Measurements from ENCODE around the gene CXCR1.

CXCR1 gene

DNA sequence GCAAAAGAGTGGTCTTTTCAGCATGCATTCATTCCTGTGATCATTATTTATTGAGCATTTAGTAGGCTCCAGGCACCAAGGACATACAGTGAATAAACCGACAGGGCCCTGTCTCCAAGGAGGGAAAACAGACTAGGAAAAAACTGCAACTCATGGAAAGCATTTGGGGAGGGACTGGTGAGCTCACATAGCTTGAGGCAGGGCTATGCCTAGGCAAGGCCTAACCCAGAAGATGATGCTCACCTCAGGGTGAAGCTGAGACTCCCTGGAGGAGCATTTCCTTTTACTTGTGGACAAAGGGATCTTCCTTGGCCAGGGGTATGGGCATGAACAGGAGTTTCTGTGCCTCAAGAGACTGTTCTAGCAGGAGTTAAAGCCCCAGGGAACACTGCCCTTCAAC lies 3.9 kb downstream of the CXCR1 start:
- TF ChIP-seq CTCF (IDR thresholded peaks at IDR 0.05; ENCODE audit: borderline replicate concordance, insufficient read depth, low read depth, low read length) = no peak
- H3K4me3 ChIP-seq (ENCODE audit: low read depth, low read length) = no peak overlapping the region

GRCh38 chr2:218161644-218162043 lies 5.1 kb downstream of the CXCR1 start:
- no peak overlapping the region for H3K4me3 ChIP-seq (ENCODE audit: low read depth, low read length)
- TF ChIP-seq CTCF (IDR thresholded peaks at IDR 0.05; ENCODE audit: borderline replicate concordance, insufficient read depth, low read depth, low read length) = no peak

DNA sequence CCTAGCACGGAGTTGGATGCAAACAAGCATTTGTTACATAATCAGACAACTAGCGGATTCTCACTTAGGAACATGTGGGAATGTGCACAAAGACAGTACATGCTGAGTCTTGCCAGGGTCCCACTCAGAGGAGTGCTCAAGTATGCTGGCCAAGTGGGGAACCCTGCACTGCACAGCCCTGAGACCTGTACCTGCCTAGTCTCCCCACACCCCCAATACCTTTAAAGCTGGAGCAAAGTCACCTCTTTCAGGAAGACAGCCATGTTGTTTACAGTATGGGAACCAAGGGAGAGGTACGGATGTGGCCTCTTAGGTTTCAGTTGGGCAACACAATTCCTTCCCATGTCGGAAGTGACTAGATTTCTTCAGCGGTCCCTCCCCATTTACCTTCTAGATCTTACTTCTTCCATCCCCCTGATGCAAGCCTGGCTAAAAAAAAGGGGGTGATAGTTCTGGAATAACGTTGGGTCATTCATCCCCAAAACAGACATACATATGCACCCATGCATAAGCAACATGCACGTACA lies 10.7 kb downstream of the CXCR1 start:
- no peak overlapping the region for H3K4me3 ChIP-seq (ENCODE audit: low read depth, low read length)
- TF ChIP-seq CTCF (IDR thresholded peaks at IDR 0.05; ENCODE audit: borderline replicate concordance, insufficient read depth, low read depth, low read length) = no peak

GRCh38 chr2:218152777-218153176 lies 14.0 kb downstream of the CXCR1 start:
- TF ChIP-seq CTCF (IDR thresholded peaks at IDR 0.05; ENCODE audit: borderline replicate concordance, insufficient read depth, low read depth, low read length) = no peak
- H3K4me3 ChIP-seq (ENCODE audit: low read depth, low read length) = no peak overlapping the region

DNA sequence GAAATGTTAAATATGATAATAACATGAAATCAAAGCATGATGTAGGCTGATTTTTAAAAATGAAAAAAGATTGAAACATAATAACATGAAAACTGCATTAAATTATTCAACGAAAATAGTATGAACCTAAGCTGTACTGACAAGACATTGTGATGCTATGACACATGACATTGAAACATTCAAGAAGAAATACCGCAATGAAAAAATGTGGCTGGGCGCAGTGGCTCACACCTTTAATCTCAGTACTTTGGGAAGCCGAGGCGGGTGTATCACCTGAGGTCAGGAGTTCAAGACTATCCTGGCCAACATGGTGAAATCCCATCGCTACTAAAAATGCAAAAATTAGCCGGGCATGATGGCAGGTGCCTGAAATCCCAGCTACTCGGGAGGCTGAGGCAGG lies 14.6 kb downstream of the CXCR1 start:
- no peak for TF ChIP-seq CTCF (IDR thresholded peaks at IDR 0.05; ENCODE audit: borderline replicate concordance, insufficient read depth, low read depth, low read length)
- no peak overlapping the region for H3K4me3 ChIP-seq (ENCODE audit: low read depth, low read length)

DNA sequence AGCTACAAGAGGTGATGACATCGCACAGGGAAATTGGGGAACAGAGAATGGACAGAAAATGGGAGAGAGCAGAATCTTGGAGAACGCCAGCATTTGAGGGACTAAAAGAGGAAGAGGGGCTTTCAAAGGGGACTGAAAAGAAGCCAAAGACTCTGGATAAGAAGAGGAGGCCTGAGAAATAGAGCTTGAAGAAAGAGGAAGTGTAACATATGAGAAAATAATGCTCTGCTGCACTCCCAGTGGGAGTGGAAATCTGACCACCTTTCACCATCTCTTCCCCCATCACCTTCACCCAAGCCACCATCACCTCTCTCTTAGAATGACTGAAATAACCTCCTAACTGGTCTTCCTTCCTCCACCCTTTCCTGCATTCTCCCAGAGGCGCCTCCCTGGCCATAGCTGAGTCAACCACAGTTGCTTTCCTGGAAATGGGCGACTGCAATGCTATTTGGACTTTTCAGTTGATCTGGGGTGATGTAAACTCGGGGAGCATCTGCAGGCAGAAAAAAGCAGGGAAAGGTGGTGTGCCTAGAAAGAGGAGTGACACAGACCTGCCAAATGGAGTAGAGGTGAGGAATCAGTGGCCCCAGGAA lies 16.8 kb downstream of the CXCR1 start:
- no peak overlapping the region for H3K4me3 ChIP-seq (ENCODE audit: low read depth, low read length)
- TF ChIP-seq CTCF (IDR thresholded peaks at IDR 0.05; ENCODE audit: borderline replicate concordance, insufficient read depth, low read depth, low read length) = no peak

DNA sequence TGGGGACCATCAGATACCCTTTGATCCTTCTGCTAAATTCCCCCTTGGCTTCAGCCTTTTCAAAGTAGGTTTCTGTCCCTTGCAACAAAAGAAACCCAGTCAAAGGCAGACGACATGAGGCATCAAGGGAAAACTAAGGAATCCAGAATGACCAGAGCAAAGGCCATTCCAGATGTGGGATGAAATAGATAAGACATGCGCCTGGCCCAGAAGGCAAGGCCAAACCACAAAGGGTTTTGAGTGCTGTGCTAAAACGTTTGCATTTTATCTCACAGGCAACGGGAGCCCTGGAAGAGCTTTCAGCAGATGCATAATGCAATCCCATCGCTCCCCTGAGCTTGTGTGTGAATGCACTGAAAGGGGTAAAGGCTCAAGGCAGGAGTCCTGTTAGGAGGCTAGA lies 17.7 kb downstream of the CXCR1 start:
- H3K4me3 ChIP-seq (ENCODE audit: low read depth, low read length) = no peak overlapping the region
- no peak for TF ChIP-seq CTCF (IDR thresholded peaks at IDR 0.05; ENCODE audit: borderline replicate concordance, insufficient read depth, low read depth, low read length)

Measured in GM12875 (cell line).